Upper lobe of left lung (tissue), 6 donors: ENCODE measurements around the gene KCNK6. TPM values are rescaled to one million over a fixed set of nuclear protein-coding genes. Genes with fewer than 3 reads are reported as not detected.
A peak's percentile ranks its signal among the peaks of the same experiment; 100 is the strongest.

Source experiments
- ATAC-seq, 2 donors: fragments of 200-7000 bp; cut with Tn5 transposase; one replicate each; pipeline ENCODE4 v1.9.1; 2022; ENCODE audit warnings: mild to moderate bottlenecking in 2 of 2, moderate library complexity in 2 of 2; ENCODE audit not compliant: low FRiP score in 2 of 2
- DNase-seq, 2 donors: peaks; one replicate each; pipeline ENCODE4 v3.0.0-alpha.2; 2019 to 2020
- H3K27ac ChIP-seq, 4 donors: fragments of 200-600 bp; sonication (generic); one replicate each; pipeline ENCODE4 v1.5.1; 2016 to 2019
- H3K27me3 ChIP-seq, 4 donors: fragments of 200-600 bp; sonication (generic); one replicate each; pipeline ENCODE4 v1.5.1; 2017 to 2019
- H3K36me3 ChIP-seq, 4 donors: fragments of 200-600 bp; sonication (generic); one replicate each; pipeline ENCODE4 v1.5.1; 2016 to 2019
- H3K4me1 ChIP-seq, 4 donors: fragments of 200-600 bp; sonication (generic); one replicate each; pipeline ENCODE4 v1.5.1; 2018 to 2019
- H3K4me3 ChIP-seq, 4 donors: fragments of 200-600 bp; sonication (generic); one replicate each; pipeline ENCODE4 v1.5.1; 2017 to 2019; ENCODE audit warnings: mild to moderate bottlenecking in 2 of 4, moderate library complexity in 1 of 4
- H3K9me3 ChIP-seq, 4 donors: fragments of 200-600 bp; sonication (generic); one replicate each; pipeline ENCODE4 v1.5.1; 2018 to 2019
- CTCF ChIP-seq, 6 experiments: fragments of 450-650 bp in 4 of 6; fragments of 200-600 bp in 2 of 6; sonication (generic) in 2 of 6; IDR thresholded peaks; one replicate each; pipeline ENCODE4 v1.5.1; 2016 to 2019; ENCODE audit warnings: antibody characterized with exemption in 6 of 6
- EP300 ChIP-seq, 4 donors: sonication (generic); formaldehyde crosslinking; IDR thresholded peaks; one replicate each; pipeline ENCODE4 v1.5.1; 2017; ENCODE audit warnings: antibody characterized with exemption in 4 of 4, control low read depth in 2 of 4
- POLR2A ChIP-seq, 4 donors: fragments of 450-650 bp; IDR thresholded peaks; one replicate each; pipeline ENCODE4 v1.5.1; 2016 to 2017; ENCODE audit warnings: antibody characterized with exemption in 4 of 4, mild to moderate bottlenecking in 2 of 4
- POLR2AphosphoS5 ChIP-seq, 2 donors: sonication (generic); formaldehyde crosslinking; IDR thresholded peaks; one replicate each; pipeline ENCODE4 v1.5.1; 2017; ENCODE audit warnings: antibody characterized with exemption in 2 of 2
- WGBS, 2 donors: methylation state at CpG; one replicate each; pipeline ENCODE4 v1.1.5; 2017 to 2018; 5-methylcytosine and 5-hydroxymethylcytosine counted together
- total RNA-seq, 6 donors: library from RNA; depleted of rRNA in 4 of 6; stranded (reverse); fragments of >200 nt in 4 of 6; gene quantifications; one replicate each; pipeline versions ENCODE4 v1.1.0 to v1.2.1, GENCODE V29; 2016 to 2021
- donor health status: DM: no; HTN: no; CAD: no; lungs with moderate emphysema.
- donor health status: DM: no; HTN: yes; CAD: no; lungs with severe emphysema.

Gene KCNK6
- total RNA-seq, 6 donors from 2014 or later: 6.8 to 22.0 (median 12.0) TPM

GRCh38 chr19:38276942-38277517, 42.6 kb upstream of the KCNK6 start:
- peak overlapping the region; percentile 59 to 80 (median 76) for H3K27ac ChIP-seq

GRCh38 chr19:38277549-38277948, 42.1 kb upstream of the KCNK6 start:
- Histone ChIP-seq H3K27me3 (no peaks in the 10 kb centered on the region), H3K9me3 (no peaks in the 10 kb centered on the region), H3K4me3 (no peak overlapping the region), H3K36me3 (peaks cover 0 to 5% (median 0%) of the 10 kb centered on the region in 4 donors), H3K27ac (peak overlapping the region; percentile 59 to 80 (median 76)), H3K4me1 (peaks cover 45 to 73% (median 62%) of the 10 kb centered on the region in 4 donors)
- TF ChIP-seq EP300 (IDR thresholded peaks at IDR 0.05): no peak
- no peak for TF ChIP-seq POLR2AphosphoS5 (IDR thresholded peaks at IDR 0.05)
- TF ChIP-seq POLR2A (IDR thresholded peaks at IDR 0.05): no peak
- TF ChIP-seq CTCF (IDR thresholded peaks at IDR 0.05): no peak
- ATAC-seq (no peak), DNase-seq (no peak)
- 38 to 40% methylated on average over 5 of the region's 5 CpGs for WGBS, 2 donors

More at GRCh38 chr19:38276942-38277517, 42.6 kb upstream of the KCNK6 start:
- Histone ChIP-seq H3K36me3 (peaks cover 0 to 5% (median 0%) of the 10 kb centered on the region in 4 donors), H3K9me3 (no peaks in the 10 kb centered on the region), H3K4me1 (peaks cover 41 to 70% (median 57%) of the 10 kb centered on the region in 4 donors), H3K27me3 (no peaks in the 10 kb centered on the region), H3K4me3 (no peak overlapping the region)
- DNase-seq (no peak), ATAC-seq (no peak)
- TF ChIP-seq CTCF (IDR thresholded peaks at IDR 0.05) (no peak), POLR2AphosphoS5 (IDR thresholded peaks at IDR 0.05) (no peak), POLR2A (IDR thresholded peaks at IDR 0.05) (no peak), EP300 (IDR thresholded peaks at IDR 0.05) (no peak)
- 83 to 84% methylated on average over 7 of the region's 7 CpGs for WGBS, 2 donors

GRCh38 chr19:38277969-38278680, 41.5 kb upstream of the KCNK6 start:
- peak overlapping the region; percentile 65 to 80 (median 76) for H3K27ac ChIP-seq
- DNase-seq: no peak
- TF ChIP-seq EP300 (IDR thresholded peaks at IDR 0.05) (peak in 1 of 4 donors; percentile 22), POLR2A (IDR thresholded peaks at IDR 0.05) (no peak), POLR2AphosphoS5 (IDR thresholded peaks at IDR 0.05) (peak; percentile 59 to 73), CTCF (IDR thresholded peaks at IDR 0.05) (no peak)
- no peaks in the 10 kb centered on the region for H3K27me3 ChIP-seq
- peaks cover 50 to 79% (median 68%) of the 10 kb centered on the region in 4 donors for H3K4me1 ChIP-seq
- peaks cover 0 to 5% (median 0%) of the 10 kb centered on the region in 4 donors for H3K36me3 ChIP-seq
- peak; percentile 38 to 79 for ATAC-seq
- H3K9me3 ChIP-seq: no peaks in the 10 kb centered on the region
- 48 to 57% methylated on average over 9 of the region's 9 CpGs for WGBS, 2 donors
- no peak overlapping the region for H3K4me3 ChIP-seq

- ATAC-seq: no peak
- H3K27ac ChIP-seq: peak overlapping the region; percentile 65 to 80 (median 76)
Measured at GRCh38 chr19:38278751-38279150, 40.9 kb upstream of the KCNK6 start.

More at GRCh38 chr19:38278751-38279150, 40.9 kb upstream of the KCNK6 start:
- DNase-seq: no peak
- Histone ChIP-seq H3K4me1 (peaks cover 50 to 83% (median 72%) of the 10 kb centered on the region in 4 donors), H3K27me3 (no peaks in the 10 kb centered on the region), H3K9me3 (no peaks in the 10 kb centered on the region), H3K36me3 (peaks cover 0 to 5% (median 0%) of the 10 kb centered on the region in 4 donors), H3K4me3 (no peak overlapping the region)
- WGBS, 2 donors: 45 to 54% methylated on average over 2 of the region's 2 CpGs
- TF ChIP-seq CTCF (IDR thresholded peaks at IDR 0.05) (no peak), POLR2AphosphoS5 (IDR thresholded peaks at IDR 0.05) (no peak), EP300 (IDR thresholded peaks at IDR 0.05) (no peak), POLR2A (IDR thresholded peaks at IDR 0.05) (no peak)
